Subcutaneous abdominal adipose tissue (tissue), 5 donors: ENCODE measurements around the gene LRRC15.
A peak's percentile ranks its signal among the peaks of the same experiment; 100 is the strongest.

Experiments
- H3K27ac ChIP-seq: one replicate; pipeline ENCODE4 v1.7.0; 2013; ENCODE audit warnings: low read depth, mild to moderate bottlenecking, inconsistent platforms, low read length, moderate library complexity
- H3K27me3 ChIP-seq, 5 donors: one replicate each; pipeline ENCODE4 v1.7.0; 2013; ENCODE audit warnings: low read length in 5 of 5, inconsistent platforms in 1 of 5; ENCODE audit not compliant: control insufficient read depth in 5 of 5, insufficient read depth in 4 of 5
- H3K36me3 ChIP-seq, 5 donors: one replicate each; pipeline ENCODE4 v1.7.0; 2013; ENCODE audit warnings: low read length in 5 of 5; ENCODE audit not compliant: control insufficient read depth in 5 of 5, insufficient read depth in 5 of 5
- H3K4me1 ChIP-seq, 5 donors: one replicate each; pipeline ENCODE4 v1.7.0; 2013; ENCODE audit warnings: low read length in 5 of 5, mild to moderate bottlenecking in 3 of 5, moderate library complexity in 1 of 5; ENCODE audit not compliant: control insufficient read depth in 5 of 5, insufficient read depth in 5 of 5
- H3K4me3 ChIP-seq, 5 donors: one replicate each; pipeline ENCODE4 v1.7.0; 2013; ENCODE audit warnings: low read length in 5 of 5, low read depth in 1 of 5
- H3K9ac ChIP-seq, 5 donors: one replicate each; pipeline ENCODE4 v1.7.0; 2013; ENCODE audit warnings: low read length in 5 of 5, mild to moderate bottlenecking in 4 of 5, moderate library complexity in 3 of 5
- H3K9me3 ChIP-seq, 5 donors: one replicate each; pipeline ENCODE4 v1.7.0; 2013; ENCODE audit warnings: low read length in 5 of 5; ENCODE audit not compliant: control insufficient read depth in 5 of 5
- donor health status: healthy.
- donor health status: healthy.
- donor health status: healthy.
- donor health status: healthy.
- donor health status: healthy.

The LRRC15 gene

GRCh38 chr3:194323785-194324735 is 45.5 kb downstream of the LRRC15 start:
- Histone ChIP-seq H3K27me3 (peaks cover 0 to 35% (median 14%) of the 10 kb centered on the region in 5 donors), H3K9me3 (peaks cover 0 to 6% (median 0%) of the 10 kb centered on the region in 5 donors), H3K27ac (no peak overlapping the region), H3K9ac (peak overlapping the region in 1 of 5 donors; percentile 29), H3K4me1 (peaks cover 0 to 18% (median 9%) of the 10 kb centered on the region in 5 donors), H3K4me3 (peak overlapping the region; percentile 45 to 71 (median 54)), H3K36me3 (no peaks in the 10 kb centered on the region)

- Histone ChIP-seq H3K9me3 (peaks cover 0 to 12% (median 6%) of the 10 kb centered on the region in 5 donors), H3K4me3 (peak overlapping the region in 1 of 5 donors; percentile 36), H3K36me3 (no peaks in the 10 kb centered on the region), H3K27me3 (peaks cover 0 to 31% (median 16%) of the 10 kb centered on the region in 5 donors), H3K9ac (no peak overlapping the region), H3K4me1 (peaks cover 0 to 18% (median 9%) of the 10 kb centered on the region in 5 donors), H3K27ac (no peak overlapping the region)
Measured at GRCh38 chr3:194322678-194323211, 46.8 kb downstream of the LRRC15 start.

- Histone ChIP-seq H3K27me3 (peaks cover 0 to 24% (median 13%) of the 10 kb centered on the region in 5 donors), H3K9ac (no peak overlapping the region), H3K4me3 (peak overlapping the region in 1 of 5 donors; percentile 36), H3K4me1 (peaks cover 0 to 18% (median 9%) of the 10 kb centered on the region in 5 donors), H3K27ac (no peak overlapping the region), H3K9me3 (peaks cover 0 to 12% (median 6%) of the 10 kb centered on the region in 5 donors), H3K36me3 (no peaks in the 10 kb centered on the region)
Measured at GRCh38 chr3:194321693-194322640, 47.6 kb downstream of the LRRC15 start.

GRCh38 chr3:194320744-194321243 is 48.7 kb downstream of the LRRC15 start:
- peaks cover 0 to 18% (median 4%) of the 10 kb centered on the region in 5 donors for H3K27me3 ChIP-seq
- peaks cover 0 to 12% (median 6%) of the 10 kb centered on the region in 5 donors for H3K9me3 ChIP-seq
- no peak overlapping the region for H3K27ac ChIP-seq
- no peak overlapping the region for H3K4me3 ChIP-seq
- H3K36me3 ChIP-seq: no peaks in the 10 kb centered on the region
- H3K9ac ChIP-seq: no peak overlapping the region
- peaks cover 0 to 21% (median 13%) of the 10 kb centered on the region in 5 donors for H3K4me1 ChIP-seq

GRCh38 chr3:194320100-194320499 is 49.4 kb downstream of the LRRC15 start:
- peaks cover 2 to 26% (median 20%) of the 10 kb centered on the region in 5 donors for H3K4me1 ChIP-seq
- H3K4me3 ChIP-seq: no peak overlapping the region
- no peak overlapping the region for H3K9ac ChIP-seq
- H3K27ac ChIP-seq: no peak overlapping the region
- H3K36me3 ChIP-seq: no peaks in the 10 kb centered on the region
- peaks cover 0 to 14% (median 4%) of the 10 kb centered on the region in 5 donors for H3K27me3 ChIP-seq
- peaks cover 0 to 12% (median 6%) of the 10 kb centered on the region in 5 donors for H3K9me3 ChIP-seq

- Histone ChIP-seq H3K27me3 (peaks cover 0 to 10% (median 4%) of the 10 kb centered on the region in 5 donors), H3K36me3 (no peaks in the 10 kb centered on the region), H3K4me1 (peaks cover 2 to 32% (median 26%) of the 10 kb centered on the region in 5 donors), H3K4me3 (no peak overlapping the region), H3K27ac (no peak overlapping the region), H3K9ac (no peak overlapping the region), H3K9me3 (peaks cover 0 to 12% (median 6%) of the 10 kb centered on the region in 5 donors)
Measured at GRCh38 chr3:194318511-194319161, 50.9 kb downstream of the LRRC15 start.

- H3K9me3 ChIP-seq: peaks cover 0 to 12% (median 6%) of the 10 kb centered on the region in 5 donors
- H3K4me1 ChIP-seq: peaks cover 9 to 42% (median 38%) of the 10 kb centered on the region in 5 donors
- H3K36me3 ChIP-seq: no peaks in the 10 kb centered on the region
- no peak overlapping the region for H3K9ac ChIP-seq
- peaks cover 0 to 7% (median 4%) of the 10 kb centered on the region in 5 donors for H3K27me3 ChIP-seq
- no peak overlapping the region for H3K4me3 ChIP-seq
- no peak overlapping the region for H3K27ac ChIP-seq
Measured at GRCh38 chr3:194316918-194317317, 52.6 kb downstream of the LRRC15 start.

GRCh38 chr3:194315965-194316361 is 53.6 kb downstream of the LRRC15 start:
- H3K27ac ChIP-seq: no peak overlapping the region
- peak overlapping the region in 2 of 5 donors; percentile 56 to 59 for H3K4me3 ChIP-seq
- H3K9me3 ChIP-seq: peaks cover 0 to 12% (median 6%) of the 10 kb centered on the region in 5 donors
- H3K9ac ChIP-seq: no peak overlapping the region
- H3K36me3 ChIP-seq: no peaks in the 10 kb centered on the region
- peaks cover 9 to 44% (median 42%) of the 10 kb centered on the region in 5 donors for H3K4me1 ChIP-seq
- H3K27me3 ChIP-seq: peaks cover 0 to 5% (median 4%) of the 10 kb centered on the region in 5 donors
